LNCaP clone FGC (cell line): ENCODE data around the gene ZNF101.

Experiments used
- DNase-seq: peaks from one replicate; pipeline ENCODE4 v3.0.0-alpha.2; 2011; ENCODE audit warnings: low read depth
- H3K4me3 ChIP-seq: 2 replicates; pipeline ENCODE4 v1.5.1; 2011; ENCODE audit warnings: mild to moderate bottlenecking, low read depth, low read length, control low read depth
- TF ChIP-seq, protein P1 (sequence below): IDR thresholded peaks from 2 replicates; pipeline ENCODE4 v1.5.1; 2012; ENCODE audit warnings: mild to moderate bottlenecking; ENCODE audit not compliant: control insufficient read depth, insufficient read depth; ENCODE audit errors: extremely low read depth

ZNF101 gene

GRCh38 chr19:19649580-19649995, 19.1 kb upstream of the ZNF101 start:
- no peak for DNase-seq
- no peak overlapping the region for H3K4me3 ChIP-seq
- TF ChIP-seq, protein P1, sequence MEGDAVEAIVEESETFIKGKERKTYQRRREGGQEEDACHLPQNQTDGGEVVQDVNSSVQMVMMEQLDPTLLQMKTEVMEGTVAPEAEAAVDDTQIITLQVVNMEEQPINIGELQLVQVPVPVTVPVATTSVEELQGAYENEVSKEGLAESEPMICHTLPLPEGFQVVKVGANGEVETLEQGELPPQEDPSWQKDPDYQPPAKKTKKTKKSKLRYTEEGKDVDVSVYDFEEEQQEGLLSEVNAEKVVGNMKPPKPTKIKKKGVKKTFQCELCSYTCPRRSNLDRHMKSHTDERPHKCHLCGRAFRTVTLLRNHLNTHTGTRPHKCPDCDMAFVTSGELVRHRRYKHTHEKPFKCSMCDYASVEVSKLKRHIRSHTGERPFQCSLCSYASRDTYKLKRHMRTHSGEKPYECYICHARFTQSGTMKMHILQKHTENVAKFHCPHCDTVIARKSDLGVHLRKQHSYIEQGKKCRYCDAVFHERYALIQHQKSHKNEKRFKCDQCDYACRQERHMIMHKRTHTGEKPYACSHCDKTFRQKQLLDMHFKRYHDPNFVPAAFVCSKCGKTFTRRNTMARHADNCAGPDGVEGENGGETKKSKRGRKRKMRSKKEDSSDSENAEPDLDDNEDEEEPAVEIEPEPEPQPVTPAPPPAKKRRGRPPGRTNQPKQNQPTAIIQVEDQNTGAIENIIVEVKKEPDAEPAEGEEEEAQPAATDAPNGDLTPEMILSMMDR = no peak

- TF ChIP-seq, protein P1 = no peak
- H3K4me3 ChIP-seq = no peak overlapping the region
- no peak for DNase-seq
These were observed 18.3 kb upstream of the ZNF101 start for GRCh38 chr19:19650331-19650730.

DNA sequence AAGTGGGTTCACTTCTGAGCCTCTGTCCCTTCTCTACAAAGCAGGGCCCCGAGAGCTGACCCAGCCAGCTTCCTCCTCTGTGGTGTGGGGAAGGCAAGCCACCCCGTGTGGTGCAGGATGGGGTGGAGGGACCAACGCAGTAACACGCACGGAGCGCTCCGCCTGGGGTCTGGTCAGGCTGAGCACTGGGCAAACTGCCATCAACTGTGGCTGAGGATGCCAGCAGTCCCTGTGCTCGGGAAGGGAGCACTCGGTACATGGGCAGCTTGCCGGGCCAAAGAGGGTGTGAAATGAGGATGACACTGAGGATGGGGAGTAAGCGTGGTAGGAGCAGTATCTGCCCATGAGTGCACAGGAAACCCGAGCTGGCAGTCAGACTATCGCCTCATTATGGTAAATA, 17.6 kb upstream of the ZNF101 start:
- no peak for DNase-seq
- TF ChIP-seq, protein P1 = no peak
- no peak overlapping the region for H3K4me3 ChIP-seq

DNA sequence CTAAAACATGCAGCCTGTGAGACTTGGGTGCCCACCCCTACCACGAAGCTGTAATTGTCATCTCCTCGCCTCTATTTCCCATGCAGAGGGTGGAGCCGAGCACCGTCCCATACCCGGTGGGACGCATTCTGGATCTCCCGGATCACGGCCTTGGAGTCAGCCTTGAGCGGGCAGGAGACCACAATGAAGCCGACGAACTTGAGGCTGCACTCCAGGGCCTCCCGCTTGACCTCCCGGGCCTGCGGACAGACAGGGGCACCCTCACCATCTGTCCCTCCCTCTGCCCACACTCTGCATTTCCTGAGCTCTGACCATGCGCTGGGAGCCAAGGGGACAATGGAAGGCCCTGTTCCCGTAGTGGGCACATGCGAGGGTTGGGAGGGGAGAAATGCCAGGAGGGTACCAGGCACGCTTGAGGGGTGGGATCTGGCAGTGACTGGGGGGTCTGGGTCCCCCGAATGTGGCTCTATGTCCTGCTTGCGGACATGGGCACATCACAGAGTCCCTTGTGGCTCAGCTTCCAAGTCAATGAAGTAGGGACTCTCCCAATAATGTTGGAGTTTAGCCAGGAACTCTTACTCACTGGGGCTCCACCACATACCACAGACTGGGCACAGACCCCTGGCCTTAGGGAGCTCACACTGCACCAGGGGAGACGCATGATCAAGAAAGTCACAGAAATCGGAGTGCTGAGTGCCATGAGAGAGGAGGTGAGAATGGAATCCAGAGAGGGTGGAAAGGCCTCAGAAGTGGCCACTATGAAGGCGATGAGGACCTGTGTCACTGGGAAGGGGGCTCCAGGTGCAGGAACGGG, 15.9 kb upstream of the ZNF101 start:
- TF ChIP-seq, protein P1 = no peak
- DNase-seq = no peak
- H3K4me3 ChIP-seq = no peak overlapping the region

DNA sequence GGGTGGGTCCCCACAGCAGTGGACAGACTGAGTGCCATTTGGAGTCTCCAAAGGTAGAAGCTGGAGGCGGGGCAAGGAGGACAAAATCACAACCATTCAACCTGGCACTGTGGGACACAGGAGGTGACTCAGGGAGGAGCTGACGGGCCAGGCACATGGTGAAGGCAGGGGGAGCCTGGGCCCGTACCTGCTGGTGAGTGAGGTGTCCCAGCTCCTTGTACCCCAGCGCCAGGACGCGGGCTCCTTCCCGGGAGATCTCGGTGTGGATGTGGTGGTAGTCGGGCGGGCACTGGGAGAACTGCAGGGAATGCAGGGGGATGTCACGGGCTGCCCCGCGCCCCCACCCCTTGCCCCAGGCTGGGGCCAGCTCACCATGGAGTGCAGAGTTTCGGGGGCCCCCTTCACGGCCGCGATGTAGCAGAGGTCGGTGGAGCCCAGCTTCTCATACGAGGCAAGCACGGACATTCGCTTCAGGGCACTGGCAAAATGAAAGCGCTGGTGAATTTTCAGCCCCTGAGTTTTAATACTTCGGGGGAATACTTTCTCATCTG, 15.0 kb upstream of the ZNF101 start:
- no peak for DNase-seq
- TF ChIP-seq, protein P1 = no peak
- no peak overlapping the region for H3K4me3 ChIP-seq

DNA sequence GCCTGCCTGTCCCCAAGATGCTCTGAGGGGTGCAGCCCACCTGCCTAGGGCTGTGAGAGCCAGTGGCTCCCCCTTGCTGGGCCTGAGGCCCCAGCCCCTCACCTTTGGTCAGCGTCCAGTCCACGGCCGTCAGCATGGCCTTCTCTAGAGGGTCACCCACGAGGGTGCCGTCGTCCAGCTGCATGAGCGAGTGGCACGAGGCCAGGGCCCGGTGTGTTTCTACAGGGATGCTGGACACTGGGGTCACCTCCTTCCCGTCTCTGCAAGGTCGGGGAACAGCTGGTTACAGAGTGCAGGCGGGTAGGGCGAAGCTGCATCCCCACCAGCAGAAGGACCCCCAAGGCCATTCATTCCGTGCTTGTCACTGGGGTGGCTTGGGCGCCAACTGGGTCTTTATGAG, 14.2 kb upstream of the ZNF101 start:
- H3K4me3 ChIP-seq = no peak overlapping the region
- DNase-seq = no peak
- TF ChIP-seq, protein P1 = no peak
